ENCODE data around the gene MAST4. TPM values are rescaled to one million over a fixed set of nuclear protein-coding genes. Genes with fewer than 3 reads are reported as not detected.

The MAST4 gene
- 10 to 100 TPM; 18.3 to 22.2 TPM for polyA plus RNA-seq

GRCh38 chr5:66595756-66596635 is at the start of gene MAST4:
Gene MAST4, plus strand, starts transcription at chr5:66596393. Its CDS starts 263 bp downstream, at chr5:66596656.
- no peak within 1 kb of the TSS for H3K27ac ChIP-seq (ENCODE audit: low read depth in 2 of 2, low read length in 1 of 2)

GRCh38 chr5:66546541-66546940 is 49.7 kb upstream of the MAST4 start:
- H3K4me3 ChIP-seq (ENCODE audit: low read depth in 1 of 2, low read length in 2 of 2) = no peak overlapping the region
- H3K27ac ChIP-seq (ENCODE audit: low read depth in 2 of 2, low read length in 1 of 2) = no peak overlapping the region
- H3K27me3 ChIP-seq (ENCODE audit: control insufficient read depth in 1 of 2, insufficient read depth in 2 of 2, low read length in 2 of 2) = no peaks in the 10 kb centered on the region
- no peaks in the 10 kb centered on the region for H3K4me1 ChIP-seq (ENCODE audit: control insufficient read depth in 2 of 2, insufficient read depth in 2 of 2, low read length in 1 of 2)
- no peaks in the 10 kb centered on the region for H3K9me3 ChIP-seq (ENCODE audit: control insufficient read depth in 2 of 2, insufficient read depth in 1 of 2, low read depth in 1 of 2, low read length in 1 of 2)
- H3K36me3 ChIP-seq (ENCODE audit: control insufficient read depth in 2 of 2, insufficient read depth in 2 of 2, low read length in 1 of 2) = no peaks in the 10 kb centered on the region

More at GRCh38 chr5:66595756-66596635, at the start of gene MAST4:
- Histone ChIP-seq H3K4me1 (ENCODE audit: control insufficient read depth in 2 of 2, insufficient read depth in 2 of 2, low read length in 1 of 2) (peaks cover 6% of the 10 kb centered on the region in 2 donors), H3K9me3 (ENCODE audit: control insufficient read depth in 2 of 2, insufficient read depth in 1 of 2, low read depth in 1 of 2, low read length in 1 of 2) (no peaks in the 10 kb centered on the region), H3K27me3 (ENCODE audit: control insufficient read depth in 1 of 2, insufficient read depth in 2 of 2, low read length in 2 of 2) (peaks cover 0 to 3% of the 10 kb centered on the region in 2 donors), H3K4me3 (ENCODE audit: low read depth in 1 of 2, low read length in 2 of 2) (peak within 1 kb of the TSS; percentile 60 to 66), H3K36me3 (ENCODE audit: control insufficient read depth in 2 of 2, insufficient read depth in 2 of 2, low read length in 1 of 2) (no peaks in the 10 kb centered on the region)
- WGBS, 2 donors = 1 to 2% methylated on average over 73 to 74 of the region's 74 CpGs

GRCh38 chr5:66551338-66551737 is 44.9 kb upstream of the MAST4 start:
- H3K4me1 ChIP-seq (ENCODE audit: control insufficient read depth in 2 of 2, insufficient read depth in 2 of 2, low read length in 1 of 2) = no peaks in the 10 kb centered on the region
- no peak overlapping the region for H3K4me3 ChIP-seq (ENCODE audit: low read depth in 1 of 2, low read length in 2 of 2)
- no peak overlapping the region for H3K27ac ChIP-seq (ENCODE audit: low read depth in 2 of 2, low read length in 1 of 2)
- H3K36me3 ChIP-seq (ENCODE audit: control insufficient read depth in 2 of 2, insufficient read depth in 2 of 2, low read length in 1 of 2) = no peaks in the 10 kb centered on the region
- H3K27me3 ChIP-seq (ENCODE audit: control insufficient read depth in 1 of 2, insufficient read depth in 2 of 2, low read length in 2 of 2) = no peaks in the 10 kb centered on the region
- H3K9me3 ChIP-seq (ENCODE audit: control insufficient read depth in 2 of 2, insufficient read depth in 1 of 2, low read depth in 1 of 2, low read length in 1 of 2) = no peaks in the 10 kb centered on the region
- WGBS, 2 donors = 72 to 78% methylated on average over 2 of the region's 2 CpGs

GRCh38 chr5:66551945-66552344 is 44.2 kb upstream of the MAST4 start:
- Histone ChIP-seq H3K4me3 (ENCODE audit: low read depth in 1 of 2, low read length in 2 of 2) (no peak overlapping the region), H3K27me3 (ENCODE audit: control insufficient read depth in 1 of 2, insufficient read depth in 2 of 2, low read length in 2 of 2) (no peaks in the 10 kb centered on the region), H3K4me1 (ENCODE audit: control insufficient read depth in 2 of 2, insufficient read depth in 2 of 2, low read length in 1 of 2) (no peaks in the 10 kb centered on the region), H3K9me3 (ENCODE audit: control insufficient read depth in 2 of 2, insufficient read depth in 1 of 2, low read depth in 1 of 2, low read length in 1 of 2) (no peaks in the 10 kb centered on the region), H3K36me3 (ENCODE audit: control insufficient read depth in 2 of 2, insufficient read depth in 2 of 2, low read length in 1 of 2) (no peaks in the 10 kb centered on the region), H3K27ac (ENCODE audit: low read depth in 2 of 2, low read length in 1 of 2) (no peak overlapping the region)
- WGBS, 2 donors = 32 to 44% methylated on average over 1 of the region's 1 CpG

- 55 to 57% methylated on average over 1 of the region's 1 CpG for WGBS, 2 donors
- no peak overlapping the region for H3K27ac ChIP-seq (ENCODE audit: low read depth in 2 of 2, low read length in 1 of 2)
- no peaks in the 10 kb centered on the region for H3K27me3 ChIP-seq (ENCODE audit: control insufficient read depth in 1 of 2, insufficient read depth in 2 of 2, low read length in 2 of 2)
- H3K9me3 ChIP-seq (ENCODE audit: control insufficient read depth in 2 of 2, insufficient read depth in 1 of 2, low read depth in 1 of 2, low read length in 1 of 2) = no peaks in the 10 kb centered on the region
- H3K4me1 ChIP-seq (ENCODE audit: control insufficient read depth in 2 of 2, insufficient read depth in 2 of 2, low read length in 1 of 2) = no peaks in the 10 kb centered on the region
- H3K36me3 ChIP-seq (ENCODE audit: control insufficient read depth in 2 of 2, insufficient read depth in 2 of 2, low read length in 1 of 2) = no peaks in the 10 kb centered on the region
- no peak overlapping the region for H3K4me3 ChIP-seq (ENCODE audit: low read depth in 1 of 2, low read length in 2 of 2)
Measured at GRCh38 chr5:66553368-66553912, 42.8 kb upstream of the MAST4 start.

GRCh38 chr5:66553916-66554575 is 42.1 kb upstream of the MAST4 start:
- H3K27ac ChIP-seq (ENCODE audit: low read depth in 2 of 2, low read length in 1 of 2) = no peak overlapping the region
- H3K4me1 ChIP-seq (ENCODE audit: control insufficient read depth in 2 of 2, insufficient read depth in 2 of 2, low read length in 1 of 2) = no peaks in the 10 kb centered on the region
- H3K4me3 ChIP-seq (ENCODE audit: low read depth in 1 of 2, low read length in 2 of 2) = no peak overlapping the region
- no peaks in the 10 kb centered on the region for H3K9me3 ChIP-seq (ENCODE audit: control insufficient read depth in 2 of 2, insufficient read depth in 1 of 2, low read depth in 1 of 2, low read length in 1 of 2)
- H3K27me3 ChIP-seq (ENCODE audit: control insufficient read depth in 1 of 2, insufficient read depth in 2 of 2, low read length in 2 of 2) = no peaks in the 10 kb centered on the region
- 36 to 44% methylated on average over 6 of the region's 6 CpGs for WGBS, 2 donors
- no peaks in the 10 kb centered on the region for H3K36me3 ChIP-seq (ENCODE audit: control insufficient read depth in 2 of 2, insufficient read depth in 2 of 2, low read length in 1 of 2)

- H3K4me3 ChIP-seq (ENCODE audit: low read depth in 1 of 2, low read length in 2 of 2) = no peak overlapping the region
- no peak overlapping the region for H3K27ac ChIP-seq (ENCODE audit: low read depth in 2 of 2, low read length in 1 of 2)
- H3K9me3 ChIP-seq (ENCODE audit: control insufficient read depth in 2 of 2, insufficient read depth in 1 of 2, low read depth in 1 of 2, low read length in 1 of 2) = no peaks in the 10 kb centered on the region
- H3K27me3 ChIP-seq (ENCODE audit: control insufficient read depth in 1 of 2, insufficient read depth in 2 of 2, low read length in 2 of 2) = no peaks in the 10 kb centered on the region
- H3K4me1 ChIP-seq (ENCODE audit: control insufficient read depth in 2 of 2, insufficient read depth in 2 of 2, low read length in 1 of 2) = no peaks in the 10 kb centered on the region
- 89 to 92% methylated on average over 2 of the region's 2 CpGs for WGBS, 2 donors
- H3K36me3 ChIP-seq (ENCODE audit: control insufficient read depth in 2 of 2, insufficient read depth in 2 of 2, low read length in 1 of 2) = no peaks in the 10 kb centered on the region
Measured at GRCh38 chr5:66554884-66555283, 41.3 kb upstream of the MAST4 start.

GRCh38 chr5:66558560-66558959 is 37.6 kb upstream of the MAST4 start:
- no peaks in the 10 kb centered on the region for H3K4me1 ChIP-seq (ENCODE audit: control insufficient read depth in 2 of 2, insufficient read depth in 2 of 2, low read length in 1 of 2)
- no peaks in the 10 kb centered on the region for H3K27me3 ChIP-seq (ENCODE audit: control insufficient read depth in 1 of 2, insufficient read depth in 2 of 2, low read length in 2 of 2)
- no peaks in the 10 kb centered on the region for H3K9me3 ChIP-seq (ENCODE audit: control insufficient read depth in 2 of 2, insufficient read depth in 1 of 2, low read depth in 1 of 2, low read length in 1 of 2)
- H3K27ac ChIP-seq (ENCODE audit: low read depth in 2 of 2, low read length in 1 of 2) = no peak overlapping the region
- H3K36me3 ChIP-seq (ENCODE audit: control insufficient read depth in 2 of 2, insufficient read depth in 2 of 2, low read length in 1 of 2) = no peaks in the 10 kb centered on the region
- WGBS, 2 donors = 82 to 86% methylated on average over 3 of the region's 3 CpGs
- H3K4me3 ChIP-seq (ENCODE audit: low read depth in 1 of 2, low read length in 2 of 2) = no peak overlapping the region

- 82 to 85% methylated on average over 4 of the region's 4 CpGs for WGBS, 2 donors
- no peaks in the 10 kb centered on the region for H3K9me3 ChIP-seq (ENCODE audit: control insufficient read depth in 2 of 2, insufficient read depth in 1 of 2, low read depth in 1 of 2, low read length in 1 of 2)
- H3K4me1 ChIP-seq (ENCODE audit: control insufficient read depth in 2 of 2, insufficient read depth in 2 of 2, low read length in 1 of 2) = no peaks in the 10 kb centered on the region
- no peaks in the 10 kb centered on the region for H3K36me3 ChIP-seq (ENCODE audit: control insufficient read depth in 2 of 2, insufficient read depth in 2 of 2, low read length in 1 of 2)
- no peaks in the 10 kb centered on the region for H3K27me3 ChIP-seq (ENCODE audit: control insufficient read depth in 1 of 2, insufficient read depth in 2 of 2, low read length in 2 of 2)
- H3K4me3 ChIP-seq (ENCODE audit: low read depth in 1 of 2, low read length in 2 of 2) = no peak overlapping the region
- no peak overlapping the region for H3K27ac ChIP-seq (ENCODE audit: low read depth in 2 of 2, low read length in 1 of 2)
Measured at GRCh38 chr5:66560371-66560770, 35.8 kb upstream of the MAST4 start.

All from esophagus (tissue), 2 donors.